ENCODE data around the gene PTPN13.

DNA sequence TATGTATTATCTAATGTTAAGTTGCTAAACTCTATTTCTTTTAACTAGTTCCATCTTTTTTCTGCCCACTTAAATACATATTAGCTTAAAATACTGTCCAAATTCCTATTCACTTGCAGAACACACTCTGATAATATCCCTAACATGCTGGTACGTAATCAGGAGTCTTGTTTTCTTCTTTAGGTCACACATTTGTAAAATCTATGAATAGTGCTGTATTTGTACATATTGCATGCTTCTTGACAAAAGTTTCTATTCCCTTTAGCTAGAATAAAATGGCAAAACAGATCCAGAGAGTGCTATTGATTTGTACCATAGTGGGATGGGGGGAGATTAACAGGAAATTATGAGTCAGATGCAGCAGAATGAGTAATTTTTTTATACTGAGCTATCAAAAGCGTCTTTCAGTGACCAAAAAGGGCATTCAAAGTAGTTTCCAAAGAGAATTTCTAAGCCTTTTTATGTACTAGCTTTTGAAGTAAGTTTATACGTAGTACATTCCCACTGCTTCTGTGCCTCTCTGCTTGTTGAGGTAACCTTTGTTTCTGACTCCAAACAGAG lies 126.5 kb downstream of the PTPN13 start:
- TF ChIP-seq, protein P1, sequence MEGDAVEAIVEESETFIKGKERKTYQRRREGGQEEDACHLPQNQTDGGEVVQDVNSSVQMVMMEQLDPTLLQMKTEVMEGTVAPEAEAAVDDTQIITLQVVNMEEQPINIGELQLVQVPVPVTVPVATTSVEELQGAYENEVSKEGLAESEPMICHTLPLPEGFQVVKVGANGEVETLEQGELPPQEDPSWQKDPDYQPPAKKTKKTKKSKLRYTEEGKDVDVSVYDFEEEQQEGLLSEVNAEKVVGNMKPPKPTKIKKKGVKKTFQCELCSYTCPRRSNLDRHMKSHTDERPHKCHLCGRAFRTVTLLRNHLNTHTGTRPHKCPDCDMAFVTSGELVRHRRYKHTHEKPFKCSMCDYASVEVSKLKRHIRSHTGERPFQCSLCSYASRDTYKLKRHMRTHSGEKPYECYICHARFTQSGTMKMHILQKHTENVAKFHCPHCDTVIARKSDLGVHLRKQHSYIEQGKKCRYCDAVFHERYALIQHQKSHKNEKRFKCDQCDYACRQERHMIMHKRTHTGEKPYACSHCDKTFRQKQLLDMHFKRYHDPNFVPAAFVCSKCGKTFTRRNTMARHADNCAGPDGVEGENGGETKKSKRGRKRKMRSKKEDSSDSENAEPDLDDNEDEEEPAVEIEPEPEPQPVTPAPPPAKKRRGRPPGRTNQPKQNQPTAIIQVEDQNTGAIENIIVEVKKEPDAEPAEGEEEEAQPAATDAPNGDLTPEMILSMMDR (conservative IDR thresholded peaks at IDR 0.05; ENCODE audit: low read depth, low read length) = no peak
- TF ChIP-seq EZH2 (IDR thresholded peaks at IDR 0.05; ENCODE audit: borderline replicate concordance, low read depth, low read length, poor library complexity, severe bottlenecking) = no peak
